Activated T-cell treated with anti-CD3 and anti-CD28 coated beads, Interleukin-2, amount 50 U/mL, for 4 hours (primary cell): Measurements from ENCODE around the gene CD81. TPM values are rescaled to one million over a fixed set of nuclear protein-coding genes. Genes with fewer than 3 reads are reported as not detected.

Experiments
- ATAC-seq, 2 donors: fragments of 200-7000 bp; cut with Tn5 transposase; one replicate each; pipeline ENCODE4 v1.10.0; 2021
- DNase-seq: peaks from one replicate; pipeline ENCODE4 v3.0.0-alpha.2; 2020
- H3K27me3 Mint-ChIP-seq: one replicate; pipeline ENCODE4 v1.8.0; 2021; ENCODE audit warnings: low read depth, mixed read lengths
- H3K36me3 Mint-ChIP-seq: one replicate; pipeline ENCODE4 v1.8.0; 2022; ENCODE audit warnings: mixed read lengths; ENCODE audit not compliant: insufficient read depth
- H3K4me1 Mint-ChIP-seq: one replicate; pipeline ENCODE4 v1.8.0; 2021; ENCODE audit warnings: low read depth, mixed read lengths
- H3K4me3 Mint-ChIP-seq: one replicate; pipeline ENCODE4 v1.8.0; 2021; ENCODE audit warnings: mild to moderate bottlenecking, moderate library complexity, mixed read lengths
- H3K9me3 Mint-ChIP-seq: one replicate; pipeline ENCODE4 v1.8.0; 2021; ENCODE audit warnings: mixed read lengths
- total RNA-seq, 3 donors: library from RNA; stranded (reverse); gene quantifications; one replicate each; pipeline ENCODE4 v1.2.1, GENCODE V29; 2021

CD81 gene
- total RNA-seq, 3 donors from 2014 or later: 205 to 227 (median 209) TPM

DNA sequence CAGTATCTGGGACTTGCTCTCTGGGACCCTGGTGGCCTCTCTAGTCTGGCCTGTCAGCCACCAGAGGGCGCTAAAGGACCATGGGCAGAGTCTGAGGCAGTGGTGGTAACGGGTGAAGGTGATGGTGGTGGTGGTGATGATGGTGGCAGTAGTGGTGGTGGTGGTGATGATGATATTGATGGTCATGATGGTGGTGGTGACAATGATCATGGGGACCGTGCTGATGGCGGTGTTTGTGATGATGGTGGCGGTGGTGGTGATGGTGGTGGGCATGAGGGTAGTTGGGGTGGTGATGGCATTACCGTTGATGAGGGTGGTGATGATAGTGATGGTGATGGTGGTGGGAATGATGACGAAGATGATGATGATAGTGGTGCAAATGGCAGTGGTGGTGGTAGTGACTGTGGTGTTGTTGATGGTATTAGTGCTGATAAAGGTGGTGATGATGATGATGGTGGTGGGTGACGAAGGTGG, 51.2 kb downstream of the CD81 start:
- peak; percentile 90 to 92 for ATAC-seq
- DNase-seq: peak; percentile 88
- Mint-ChIP-seq H3K4me1 (no peaks in the 10 kb centered on the region), H3K4me3 (no peak overlapping the region), H3K36me3 (no peaks in the 10 kb centered on the region), H3K9me3 (no peaks in the 10 kb centered on the region), H3K27me3 (no peaks in the 10 kb centered on the region)

- no peak overlapping the region for H3K4me3 Mint-ChIP-seq
- no peaks in the 10 kb centered on the region for H3K36me3 Mint-ChIP-seq
- DNase-seq (no peak), ATAC-seq (no peak)
- H3K4me1 Mint-ChIP-seq: no peaks in the 10 kb centered on the region
- no peaks in the 10 kb centered on the region for H3K27me3 Mint-ChIP-seq
- no peaks in the 10 kb centered on the region for H3K9me3 Mint-ChIP-seq
These were observed 54.3 kb downstream of the CD81 start for GRCh38 chr11:2431395-2431794.

DNA sequence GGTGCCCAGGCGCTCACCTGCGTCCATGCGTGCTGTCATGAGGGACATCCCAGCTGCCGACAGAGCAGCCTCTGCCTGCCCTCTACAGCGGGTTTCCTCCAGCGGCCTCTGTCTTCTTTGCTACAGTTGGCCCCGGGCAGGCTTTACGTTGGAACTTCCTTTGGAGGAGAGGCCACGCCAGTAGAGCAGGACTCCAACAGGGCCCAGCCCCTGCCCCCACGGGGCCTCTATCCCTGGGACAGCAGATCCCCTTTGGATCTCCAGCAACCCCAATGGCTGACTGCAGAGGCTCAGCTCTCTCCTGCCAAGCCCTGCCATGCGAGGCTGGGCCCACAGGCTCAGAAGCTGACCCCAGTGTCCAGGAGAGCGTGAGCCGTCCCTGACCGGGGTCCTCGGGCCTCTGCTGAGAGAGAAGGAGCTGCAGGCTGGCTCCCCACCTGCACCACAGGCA, 55.1 kb downstream of the CD81 start:
- no peak for DNase-seq

DNA sequence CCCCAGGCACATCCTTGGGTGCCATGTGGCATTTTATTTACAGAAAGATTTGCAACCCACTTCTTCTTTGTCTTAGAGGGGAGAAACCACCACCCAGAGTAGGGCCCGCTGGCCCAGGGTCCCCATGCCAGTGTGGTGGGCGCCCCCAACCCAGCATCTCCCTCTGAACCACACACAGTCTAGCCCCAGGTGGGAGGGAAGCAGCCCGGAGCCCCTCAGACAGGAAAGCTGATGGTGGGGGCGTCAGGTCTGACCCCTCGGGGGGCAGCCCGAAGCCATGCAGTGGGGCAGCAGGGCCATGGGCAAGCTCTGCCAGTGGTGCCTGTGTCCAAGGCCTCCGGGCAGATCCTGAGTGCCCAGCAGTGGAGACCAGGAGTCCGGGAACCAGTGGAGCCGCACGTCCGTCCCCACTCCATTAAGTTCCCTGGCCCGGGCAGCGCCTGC, 55.5 kb downstream of the CD81 start:
- H3K4me3 Mint-ChIP-seq: no peak overlapping the region
- DNase-seq (no peak), ATAC-seq (no peak)
- no peaks in the 10 kb centered on the region for H3K27me3 Mint-ChIP-seq
- H3K9me3 Mint-ChIP-seq: no peaks in the 10 kb centered on the region
- H3K4me1 Mint-ChIP-seq: no peaks in the 10 kb centered on the region
- H3K36me3 Mint-ChIP-seq: no peaks in the 10 kb centered on the region

More for the DNA sequence above, 55.1 kb downstream of the CD81 start:
- Mint-ChIP-seq H3K27me3 (no peaks in the 10 kb centered on the region), H3K36me3 (no peaks in the 10 kb centered on the region), H3K9me3 (no peaks in the 10 kb centered on the region), H3K4me3 (no peak overlapping the region), H3K4me1 (no peaks in the 10 kb centered on the region)
- ATAC-seq: no peak

DNA sequence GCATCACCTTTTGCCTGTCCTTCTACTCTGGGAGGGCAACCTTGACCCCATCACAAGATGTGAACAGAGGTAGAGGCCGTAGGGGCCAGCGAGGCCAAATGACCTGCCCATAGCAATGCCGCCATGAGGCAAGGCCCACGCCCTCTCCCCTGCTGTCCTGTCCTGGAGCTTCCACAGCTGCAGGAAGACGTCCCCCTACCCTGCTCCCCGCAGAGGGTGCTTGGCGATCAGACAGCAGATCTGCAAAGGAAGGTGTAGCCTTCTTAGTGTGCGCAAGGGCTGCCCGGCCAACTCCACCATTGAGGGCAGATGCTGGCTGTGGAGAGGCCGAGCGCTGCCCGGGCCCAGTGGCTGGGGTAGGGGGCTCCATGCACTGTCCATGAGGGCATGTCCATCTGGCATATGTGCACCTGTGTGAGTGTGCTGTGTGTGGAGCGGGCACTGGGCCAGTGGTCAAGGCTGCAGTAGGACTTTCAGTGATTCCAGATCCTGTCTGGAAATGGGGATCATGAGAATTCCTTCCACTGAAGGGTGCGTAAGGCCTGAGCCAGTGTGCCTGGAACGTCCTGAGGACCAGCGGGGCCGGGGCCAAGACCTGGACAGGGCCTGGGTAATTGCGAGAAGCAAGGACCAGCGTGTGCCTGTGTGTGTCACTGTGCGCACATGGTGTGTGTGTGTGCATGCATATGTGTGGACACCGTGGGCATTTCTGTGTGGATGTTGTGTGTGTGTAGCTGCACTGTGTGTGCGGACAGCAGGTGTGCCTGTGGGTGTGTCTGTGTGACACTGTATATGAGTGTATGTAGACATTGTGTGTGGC, 56.2 kb downstream of the CD81 start:
- H3K4me3 Mint-ChIP-seq: no peak overlapping the region
- no peaks in the 10 kb centered on the region for H3K27me3 Mint-ChIP-seq
- no peaks in the 10 kb centered on the region for H3K36me3 Mint-ChIP-seq
- ATAC-seq (no peak), DNase-seq (no peak)
- H3K4me1 Mint-ChIP-seq: no peaks in the 10 kb centered on the region
- H3K9me3 Mint-ChIP-seq: no peaks in the 10 kb centered on the region

- Mint-ChIP-seq H3K9me3 (no peaks in the 10 kb centered on the region), H3K4me1 (no peaks in the 10 kb centered on the region), H3K4me3 (no peak overlapping the region), H3K36me3 (no peaks in the 10 kb centered on the region), H3K27me3 (no peaks in the 10 kb centered on the region)
- ATAC-seq (no peak), DNase-seq (no peak)
These were observed 56.9 kb downstream of the CD81 start for GRCh38 chr11:2434008-2434407.

- no peak for DNase-seq
- no peaks in the 10 kb centered on the region for H3K4me1 Mint-ChIP-seq
- no peaks in the 10 kb centered on the region for H3K36me3 Mint-ChIP-seq
- no peaks in the 10 kb centered on the region for H3K27me3 Mint-ChIP-seq
- no peaks in the 10 kb centered on the region for H3K9me3 Mint-ChIP-seq
- no peak for ATAC-seq
- H3K4me3 Mint-ChIP-seq: no peak overlapping the region
These were observed 57.6 kb downstream of the CD81 start for GRCh38 chr11:2434506-2435255.

DNA sequence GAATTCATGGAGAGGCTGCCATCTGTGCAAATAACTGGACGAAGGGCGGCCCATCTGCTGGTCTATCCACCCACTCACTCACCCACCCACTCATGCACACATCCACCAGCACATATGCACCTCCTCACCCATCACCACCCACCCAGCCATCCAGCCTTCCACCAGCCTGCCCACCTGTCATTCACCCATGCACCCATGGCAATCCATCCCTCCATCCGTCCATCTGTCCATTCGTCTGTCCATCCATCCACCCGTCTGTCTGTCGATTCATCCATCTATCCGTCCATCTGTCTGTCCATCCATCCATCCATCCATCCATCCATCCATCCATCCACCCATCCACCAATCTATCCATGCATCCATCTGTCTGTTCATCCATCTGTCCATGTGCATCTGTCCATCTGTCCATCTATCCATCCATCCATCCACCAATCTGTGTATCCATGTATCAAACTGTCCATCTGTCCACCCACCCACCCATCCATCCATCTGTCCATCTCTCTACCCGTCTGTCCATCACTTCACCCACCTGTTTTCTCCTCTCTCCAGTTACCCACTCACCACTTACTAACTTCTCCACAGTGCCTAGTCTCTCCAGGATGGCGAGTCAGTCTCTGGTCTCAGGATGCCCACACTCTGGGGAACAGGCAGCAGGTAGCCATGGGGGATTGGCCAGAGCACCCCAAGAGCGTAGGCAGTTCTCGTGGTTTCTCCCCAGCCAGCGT, 58.3 kb downstream of the CD81 start:
- Mint-ChIP-seq H3K27me3 (no peaks in the 10 kb centered on the region), H3K4me3 (no peak overlapping the region), H3K9me3 (no peaks in the 10 kb centered on the region), H3K4me1 (no peaks in the 10 kb centered on the region), H3K36me3 (no peaks in the 10 kb centered on the region)
- ATAC-seq: no peak
- DNase-seq: no peak

DNA sequence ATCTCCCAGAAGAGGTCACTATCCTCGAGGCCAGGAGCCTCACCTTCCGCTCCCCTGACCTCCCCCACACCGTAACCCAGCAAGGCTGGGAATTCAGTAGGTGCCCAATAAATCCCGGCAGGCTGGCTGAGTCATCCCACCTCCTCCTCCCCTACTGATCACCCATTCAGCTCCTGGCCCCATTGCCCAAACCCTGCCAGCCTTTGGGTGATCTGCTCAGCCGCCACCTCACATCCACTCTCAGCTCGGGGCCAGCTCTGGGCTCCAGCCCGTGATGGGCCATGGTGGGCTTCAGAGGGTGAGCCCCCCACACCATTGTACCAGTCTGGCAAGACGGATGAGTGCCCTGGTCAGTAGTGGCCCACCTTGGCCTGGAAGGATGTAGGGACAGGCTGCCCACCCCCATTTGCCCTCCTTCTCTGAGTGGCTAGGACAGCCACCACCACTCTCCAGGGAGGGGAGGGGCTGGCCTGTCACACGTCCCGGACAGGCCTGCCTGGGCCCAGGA, 59.0 kb downstream of the CD81 start:
- no peak for DNase-seq
- no peak for ATAC-seq

GRCh38 chr11:2436521-2437031, 59.5 kb downstream of the CD81 start:
- H3K9me3 Mint-ChIP-seq: no peaks in the 10 kb centered on the region
- DNase-seq (no peak), ATAC-seq (no peak)
- H3K36me3 Mint-ChIP-seq: no peaks in the 10 kb centered on the region
- no peaks in the 10 kb centered on the region for H3K4me1 Mint-ChIP-seq
- H3K4me3 Mint-ChIP-seq: no peak overlapping the region
- H3K27me3 Mint-ChIP-seq: no peaks in the 10 kb centered on the region

More for the DNA sequence above, 59.0 kb downstream of the CD81 start:
- H3K27me3 Mint-ChIP-seq: no peaks in the 10 kb centered on the region
- no peaks in the 10 kb centered on the region for H3K4me1 Mint-ChIP-seq
- no peaks in the 10 kb centered on the region for H3K9me3 Mint-ChIP-seq
- H3K36me3 Mint-ChIP-seq: no peaks in the 10 kb centered on the region
- no peak overlapping the region for H3K4me3 Mint-ChIP-seq

GRCh38 chr11:2437516-2437915, 60.4 kb downstream of the CD81 start:
- no peak for ATAC-seq
- no peak for DNase-seq
- no peaks in the 10 kb centered on the region for H3K36me3 Mint-ChIP-seq
- H3K4me3 Mint-ChIP-seq: no peak overlapping the region
- H3K4me1 Mint-ChIP-seq: peaks cover 3% of the 10 kb centered on the region
- H3K9me3 Mint-ChIP-seq: no peaks in the 10 kb centered on the region
- H3K27me3 Mint-ChIP-seq: no peaks in the 10 kb centered on the region

- Mint-ChIP-seq H3K9me3 (no peaks in the 10 kb centered on the region), H3K4me3 (no peak overlapping the region), H3K36me3 (no peaks in the 10 kb centered on the region), H3K27me3 (no peaks in the 10 kb centered on the region), H3K4me1 (peaks cover 15% of the 10 kb centered on the region)
- DNase-seq (no peak), ATAC-seq (no peak)
These were observed 62.7 kb downstream of the CD81 start for GRCh38 chr11:2439820-2440219.

DNA sequence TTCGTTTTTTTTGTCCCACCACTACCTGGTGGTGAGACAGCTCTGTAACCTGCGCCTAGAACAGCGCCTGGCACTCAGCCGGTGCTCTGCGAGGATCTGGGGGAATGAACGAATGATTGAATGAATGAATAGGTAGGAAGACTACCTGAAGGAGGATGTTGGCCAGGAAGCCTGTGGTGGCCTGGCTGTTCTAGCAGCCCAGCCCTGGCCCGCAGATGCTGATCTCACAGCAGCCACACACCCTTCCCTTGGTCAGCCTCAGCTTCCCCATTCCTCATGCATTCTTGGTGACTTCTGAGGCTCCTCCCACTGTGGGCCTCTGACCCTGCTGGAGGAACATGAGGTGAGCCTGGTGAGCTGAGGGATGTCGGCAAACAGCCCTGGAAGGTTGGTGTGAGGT, 63.5 kb downstream of the CD81 start:
- Mint-ChIP-seq H3K27me3 (no peaks in the 10 kb centered on the region), H3K36me3 (no peaks in the 10 kb centered on the region), H3K9me3 (no peaks in the 10 kb centered on the region), H3K4me1 (peaks cover 18% of the 10 kb centered on the region), H3K4me3 (no peak overlapping the region)
- DNase-seq: no peak
- ATAC-seq: no peak

DNA sequence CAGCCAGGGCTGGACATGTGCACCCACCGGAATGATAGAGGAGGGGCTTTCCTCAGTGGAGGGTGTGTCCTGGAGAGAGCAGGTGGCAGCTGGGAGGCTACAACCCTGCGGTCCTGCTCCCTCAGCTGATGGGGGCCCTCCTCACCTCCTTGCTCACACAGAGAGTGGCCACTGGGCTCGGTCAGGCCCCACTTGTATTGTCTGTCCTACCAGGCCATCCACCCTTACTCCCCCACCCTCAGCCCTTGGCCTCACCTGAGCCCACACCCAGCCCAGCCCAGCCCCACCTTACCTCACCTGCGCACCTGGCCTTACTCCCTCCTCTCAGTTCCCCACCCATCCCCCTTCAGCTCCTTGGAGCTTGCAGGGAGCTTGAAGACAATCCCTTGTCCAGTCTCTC, 64.1 kb downstream of the CD81 start:
- Mint-ChIP-seq H3K36me3 (no peaks in the 10 kb centered on the region), H3K4me3 (no peak overlapping the region), H3K27me3 (no peaks in the 10 kb centered on the region), H3K9me3 (no peaks in the 10 kb centered on the region), H3K4me1 (peaks cover 18% of the 10 kb centered on the region)
- no peak for DNase-seq
- ATAC-seq: no peak
